OCI-LY3 (cell line): ENCODE data around the gene PSG6.
"Not testable (repeated sequence)": the region's sequence is repeated elsewhere in the genome, so short reads cannot be mapped to it uniquely, and the experiment has no call there.

Experiments used
- EZH2phosphoT487 ChIP-seq: fragments of 200-600 bp; shearing (Covaris generic); IDR thresholded peaks from 2 replicates; pipeline ENCODE4 v1.6.1; 2018; ENCODE audit warnings: antibody characterized with exemption, mixed run types, low read depth
- TF ChIP-seq, protein P1 (sequence below): fragments of 200-600, 300-600 bp; sonication (generic); IDR thresholded peaks from 2 replicates; pipeline ENCODE4 v1.5.1; 2014; ENCODE audit warnings: antibody characterized with exemption, low read length, low read depth

DNA sequence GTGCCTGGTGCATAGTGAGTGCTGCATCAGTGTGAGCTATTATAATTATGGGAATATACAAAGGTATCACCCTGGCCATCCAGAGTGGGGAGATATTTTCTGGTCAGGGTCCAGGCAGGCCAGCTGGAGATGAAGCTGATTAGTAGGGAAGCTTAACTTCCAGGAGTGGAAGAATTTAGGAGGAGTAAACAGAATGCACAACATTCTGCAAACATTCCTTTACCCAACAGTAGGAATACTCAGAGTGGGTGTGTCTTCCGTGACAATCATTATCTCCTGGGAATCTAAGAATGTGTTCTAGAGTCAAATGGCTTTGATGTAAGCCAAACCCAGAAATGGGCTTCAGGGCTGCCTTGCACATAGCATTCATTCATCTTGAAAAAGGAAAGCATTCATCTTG is 19.0 kb downstream of the PSG6 start:
- TF ChIP-seq, protein P1, sequence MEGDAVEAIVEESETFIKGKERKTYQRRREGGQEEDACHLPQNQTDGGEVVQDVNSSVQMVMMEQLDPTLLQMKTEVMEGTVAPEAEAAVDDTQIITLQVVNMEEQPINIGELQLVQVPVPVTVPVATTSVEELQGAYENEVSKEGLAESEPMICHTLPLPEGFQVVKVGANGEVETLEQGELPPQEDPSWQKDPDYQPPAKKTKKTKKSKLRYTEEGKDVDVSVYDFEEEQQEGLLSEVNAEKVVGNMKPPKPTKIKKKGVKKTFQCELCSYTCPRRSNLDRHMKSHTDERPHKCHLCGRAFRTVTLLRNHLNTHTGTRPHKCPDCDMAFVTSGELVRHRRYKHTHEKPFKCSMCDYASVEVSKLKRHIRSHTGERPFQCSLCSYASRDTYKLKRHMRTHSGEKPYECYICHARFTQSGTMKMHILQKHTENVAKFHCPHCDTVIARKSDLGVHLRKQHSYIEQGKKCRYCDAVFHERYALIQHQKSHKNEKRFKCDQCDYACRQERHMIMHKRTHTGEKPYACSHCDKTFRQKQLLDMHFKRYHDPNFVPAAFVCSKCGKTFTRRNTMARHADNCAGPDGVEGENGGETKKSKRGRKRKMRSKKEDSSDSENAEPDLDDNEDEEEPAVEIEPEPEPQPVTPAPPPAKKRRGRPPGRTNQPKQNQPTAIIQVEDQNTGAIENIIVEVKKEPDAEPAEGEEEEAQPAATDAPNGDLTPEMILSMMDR, result not testable (repeated sequence)
- TF ChIP-seq EZH2phosphoT487, result not testable (repeated sequence)
